ENCODE results near the gene ADGRG4.
"Not testable (repeated sequence)": the region's sequence is repeated elsewhere in the genome, so short reads cannot be mapped to it uniquely, and the experiment has no call there.

Gene ADGRG4, protein sequence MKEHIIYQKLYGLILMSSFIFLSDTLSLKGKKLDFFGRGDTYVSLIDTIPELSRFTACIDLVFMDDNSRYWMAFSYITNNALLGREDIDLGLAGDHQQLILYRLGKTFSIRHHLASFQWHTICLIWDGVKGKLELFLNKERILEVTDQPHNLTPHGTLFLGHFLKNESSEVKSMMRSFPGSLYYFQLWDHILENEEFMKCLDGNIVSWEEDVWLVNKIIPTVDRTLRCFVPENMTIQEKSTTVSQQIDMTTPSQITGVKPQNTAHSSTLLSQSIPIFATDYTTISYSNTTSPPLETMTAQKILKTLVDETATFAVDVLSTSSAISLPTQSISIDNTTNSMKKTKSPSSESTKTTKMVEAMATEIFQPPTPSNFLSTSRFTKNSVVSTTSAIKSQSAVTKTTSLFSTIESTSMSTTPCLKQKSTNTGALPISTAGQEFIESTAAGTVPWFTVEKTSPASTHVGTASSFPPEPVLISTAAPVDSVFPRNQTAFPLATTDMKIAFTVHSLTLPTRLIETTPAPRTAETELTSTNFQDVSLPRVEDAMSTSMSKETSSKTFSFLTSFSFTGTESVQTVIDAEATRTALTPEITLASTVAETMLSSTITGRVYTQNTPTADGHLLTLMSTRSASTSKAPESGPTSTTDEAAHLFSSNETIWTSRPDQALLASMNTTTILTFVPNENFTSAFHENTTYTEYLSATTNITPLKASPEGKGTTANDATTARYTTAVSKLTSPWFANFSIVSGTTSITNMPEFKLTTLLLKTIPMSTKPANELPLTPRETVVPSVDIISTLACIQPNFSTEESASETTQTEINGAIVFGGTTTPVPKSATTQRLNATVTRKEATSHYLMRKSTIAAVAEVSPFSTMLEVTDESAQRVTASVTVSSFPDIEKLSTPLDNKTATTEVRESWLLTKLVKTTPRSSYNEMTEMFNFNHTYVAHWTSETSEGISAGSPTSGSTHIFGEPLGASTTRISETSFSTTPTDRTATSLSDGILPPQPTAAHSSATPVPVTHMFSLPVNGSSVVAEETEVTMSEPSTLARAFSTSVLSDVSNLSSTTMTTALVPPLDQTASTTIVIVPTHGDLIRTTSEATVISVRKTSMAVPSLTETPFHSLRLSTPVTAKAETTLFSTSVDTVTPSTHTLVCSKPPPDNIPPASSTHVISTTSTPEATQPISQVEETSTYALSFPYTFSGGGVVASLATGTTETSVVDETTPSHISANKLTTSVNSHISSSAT (N-terminal part only)

DNA sequence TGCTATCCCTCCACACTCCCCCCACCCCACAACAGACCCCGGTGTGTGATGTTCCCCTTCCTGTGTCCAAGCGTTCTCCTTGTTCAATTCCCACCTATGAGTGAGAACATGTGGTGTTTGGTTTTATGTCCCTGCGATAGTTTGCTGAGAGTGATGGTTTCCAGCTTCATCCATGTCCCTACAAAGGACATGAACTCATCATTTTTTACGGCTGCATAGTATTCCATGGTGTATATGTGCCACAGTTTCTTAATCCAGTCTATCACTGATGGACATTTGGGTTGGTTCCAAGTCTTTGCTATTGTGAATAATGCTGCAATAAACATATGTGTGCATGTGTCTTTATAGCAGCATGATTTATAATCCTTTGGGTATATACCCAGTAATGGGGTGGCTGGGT lies at the start of gene ADGRG4:
Gene ADGRG4, plus strand, starts transcription at position 243 of the 400 bp plus-strand sequence. CDS start 7,815 bp downstream, outside the sequence.
- DNase-seq: not testable (repeated sequence)

DNA sequence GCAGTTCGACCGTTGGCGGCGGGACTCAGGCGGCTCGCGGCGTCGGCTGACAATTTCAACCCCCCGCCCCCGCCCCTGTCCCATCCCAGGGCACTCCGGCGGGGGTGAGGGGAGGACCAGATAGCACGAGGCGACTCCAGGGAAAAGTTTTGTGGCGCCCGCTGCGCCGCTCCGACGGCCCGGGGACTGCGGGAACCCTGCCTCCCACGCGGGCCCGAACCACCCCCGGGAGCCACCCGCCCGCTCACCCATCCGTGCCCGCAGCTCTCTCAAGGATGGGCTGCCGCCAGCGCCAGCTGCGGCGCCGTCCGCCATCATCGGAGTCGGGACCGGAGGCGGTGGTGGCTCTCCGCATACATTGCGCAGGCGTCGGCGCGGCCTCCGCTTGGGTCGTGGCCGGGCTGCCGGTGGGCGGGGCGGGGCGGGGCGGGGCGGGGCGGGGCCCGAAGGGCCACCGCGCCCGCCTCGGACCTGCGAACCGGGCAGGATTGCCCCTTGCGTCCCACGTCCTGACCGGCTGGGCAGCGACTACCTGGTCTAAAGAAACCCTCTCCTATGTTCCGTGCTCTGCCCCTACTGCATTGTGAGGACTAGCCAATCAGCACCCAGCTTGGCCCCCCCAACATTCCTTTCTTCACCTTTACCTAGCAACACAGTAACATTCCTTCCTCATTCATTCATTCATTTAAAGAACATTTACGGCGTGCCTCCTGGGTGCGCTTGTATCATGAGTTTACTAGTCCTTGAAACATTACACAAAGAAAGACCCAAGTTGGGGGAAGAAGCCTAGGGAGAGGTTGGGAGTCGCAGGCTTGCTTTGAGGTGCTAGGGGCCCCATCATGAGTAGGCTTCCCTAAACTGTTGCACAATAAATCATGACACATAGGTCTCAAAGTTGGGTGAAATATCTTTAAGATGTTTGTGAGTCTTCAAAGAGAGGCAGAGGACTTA lies 49.4 kb upstream of the ADGRG4 start, which contains the start of gene MAP7D3:
Gene MAP7D3, minus strand, starts transcription at position 360 of the 951 bp plus-strand sequence. Its CDS starts 42 bp downstream, at position 318.
- DNase-seq: no peak

- DNase-seq: no peak
Observed at GRCh38 chrX:136255541-136255940, 45.2 kb upstream of the ADGRG4 start.

GRCh38 chrX:136256026-136256425 lies 44.7 kb upstream of the ADGRG4 start:
- DNase-seq: no peak

DNA sequence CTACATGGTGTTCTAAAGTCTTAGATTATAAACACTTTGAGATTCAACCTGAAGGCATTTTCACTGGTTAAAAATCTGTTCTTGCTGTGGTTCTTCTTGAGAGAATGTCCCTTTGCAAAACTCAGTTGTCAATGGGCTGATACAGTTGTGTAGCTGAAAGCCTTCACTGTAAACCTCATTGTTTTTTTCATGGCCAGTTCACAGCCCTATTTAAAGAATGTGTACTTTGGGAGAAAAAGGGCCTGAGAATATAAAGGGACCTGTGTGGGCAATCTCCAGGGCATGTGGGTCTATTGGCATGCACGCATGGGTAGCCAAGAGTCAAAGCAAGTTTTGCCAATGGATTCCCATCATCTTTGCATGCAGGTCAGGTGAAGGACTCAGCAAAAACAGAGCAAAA lies 41.8 kb upstream of the ADGRG4 start:
- no peak for DNase-seq

DNA sequence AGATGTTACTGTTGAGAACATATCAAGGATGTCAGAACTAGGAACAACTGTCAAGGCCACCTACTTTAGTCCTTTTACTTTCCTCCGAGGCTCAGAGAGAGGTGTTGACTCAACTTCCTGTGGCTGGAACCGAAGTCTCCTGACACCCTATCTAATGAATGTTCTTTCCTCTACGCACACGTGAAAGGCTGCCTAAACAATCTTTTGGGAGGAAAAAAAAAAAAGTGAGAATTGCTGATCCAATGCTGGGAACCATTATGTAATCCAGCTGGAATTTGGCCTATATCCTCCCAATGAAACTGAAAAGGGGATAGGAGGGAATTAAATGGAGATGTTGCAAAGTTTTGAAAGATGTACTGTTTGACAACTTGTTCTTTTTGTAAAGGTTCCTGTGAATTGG lies 41.2 kb upstream of the ADGRG4 start:
- DNase-seq: no peak

- DNase-seq: no peak
Observed at GRCh38 chrX:136260776-136261175, 40.0 kb upstream of the ADGRG4 start.

DNA sequence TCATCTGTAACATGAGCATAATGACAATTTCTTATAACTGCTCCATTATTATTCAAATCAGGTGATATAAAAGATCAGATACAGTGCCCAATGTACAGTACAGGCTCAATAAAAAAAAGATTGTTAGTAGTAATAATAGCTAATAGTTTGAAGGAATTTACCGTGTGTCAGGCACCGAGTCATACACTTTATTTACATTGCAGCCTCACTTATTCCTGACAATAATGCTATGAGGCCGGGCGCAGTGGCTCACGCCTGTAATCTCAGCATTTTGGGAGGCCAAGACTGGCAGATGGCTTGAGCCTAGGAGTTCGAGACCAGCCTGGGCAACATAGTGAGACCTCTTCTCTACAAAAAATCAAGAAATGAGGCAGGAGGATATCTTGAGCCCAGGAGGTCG lies 39.4 kb upstream of the ADGRG4 start:
- DNase-seq: no peak

DNA sequence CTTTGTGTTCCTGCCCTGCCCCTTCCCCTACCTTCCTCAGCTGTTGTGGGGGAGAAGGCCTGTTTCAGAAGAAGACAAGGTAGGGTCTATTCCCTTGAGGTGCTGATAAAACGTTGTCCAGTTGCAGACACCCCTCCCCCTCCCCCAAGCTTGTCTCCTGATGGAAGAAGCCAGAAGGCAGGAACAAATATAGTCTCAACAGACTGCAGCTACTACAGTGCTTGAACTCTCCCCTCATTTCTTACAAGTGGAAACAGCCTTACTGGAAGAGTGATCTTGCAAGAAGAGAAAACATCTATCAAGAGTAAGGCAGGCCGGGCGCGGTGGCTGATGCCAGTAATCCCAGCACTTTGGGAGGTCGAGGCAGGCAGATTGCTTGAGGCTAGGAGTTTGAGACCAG lies 38.5 kb upstream of the ADGRG4 start:
- DNase-seq: no peak

GRCh38 chrX:136262812-136263315 lies 37.9 kb upstream of the ADGRG4 start:
- no peak for DNase-seq

DNA sequence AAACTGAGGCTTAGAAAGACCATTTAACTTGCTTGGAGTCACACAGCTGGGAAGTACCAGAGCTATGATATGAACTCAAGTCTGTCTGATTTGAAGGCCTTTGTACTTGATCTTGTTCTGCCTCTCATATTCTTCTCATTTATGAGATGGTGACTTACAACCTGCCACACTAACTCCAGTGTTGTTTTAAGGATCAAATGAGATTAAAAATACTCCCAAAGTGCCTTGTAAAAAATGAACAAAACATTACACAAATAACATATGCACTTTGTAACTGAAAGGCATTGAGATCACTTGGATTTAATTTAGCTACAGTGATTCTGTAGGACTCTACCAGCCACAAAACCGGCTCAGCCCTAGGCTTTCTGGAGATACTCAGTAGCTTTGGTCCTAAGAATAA lies 33.9 kb upstream of the ADGRG4 start:
- DNase-seq: no peak

GRCh38 chrX:136268051-136269048 lies 32.4 kb upstream of the ADGRG4 start:
- DNase-seq: no peak

DNA sequence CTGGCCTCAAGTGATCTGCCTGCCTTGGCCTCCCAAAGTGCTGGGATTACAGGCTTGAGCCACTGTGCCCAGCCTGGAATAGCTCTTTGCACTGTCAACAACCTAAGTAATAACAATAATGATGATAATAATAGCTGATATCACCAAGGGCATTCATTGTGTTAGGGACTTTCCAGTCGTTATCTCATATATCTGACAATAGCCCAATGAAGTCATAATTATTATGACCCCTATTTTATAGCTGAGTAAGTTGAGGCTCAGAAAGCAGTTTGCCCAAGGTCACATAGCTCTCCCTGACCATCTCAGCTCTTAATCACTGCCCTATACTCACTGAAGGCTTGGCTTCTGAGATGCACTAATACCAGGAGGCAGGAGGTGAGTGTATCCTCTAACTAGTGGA lies 30.8 kb upstream of the ADGRG4 start:
- no peak for DNase-seq

GRCh38 chrX:136271300-136271699 lies 29.5 kb upstream of the ADGRG4 start:
- DNase-seq: no peak

GRCh38 chrX:136272325-136272724 lies 28.4 kb upstream of the ADGRG4 start:
- no peak for DNase-seq

- peak; percentile 73 for DNase-seq
Observed at GRCh38 chrX:136273986-136274385, 26.8 kb upstream of the ADGRG4 start.

DNA sequence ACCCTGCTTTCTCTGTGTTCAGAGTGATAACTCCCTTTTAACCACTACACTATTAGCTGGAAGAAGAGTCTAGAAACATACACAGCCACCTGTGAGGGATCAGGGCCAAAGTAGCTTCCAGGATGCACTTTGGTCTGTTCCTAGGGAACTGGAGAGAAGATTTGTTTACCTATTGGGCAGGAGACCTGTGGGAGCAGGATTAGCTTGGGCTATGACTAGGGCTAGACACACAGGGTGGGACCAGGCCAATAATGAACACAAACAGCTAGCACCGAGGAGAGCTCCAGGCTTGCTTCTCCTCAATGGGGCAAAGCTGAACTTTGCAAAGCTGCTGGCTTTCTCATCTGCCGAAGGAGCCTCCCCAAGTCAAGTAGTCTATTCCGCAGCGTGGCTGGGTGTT lies 25.2 kb upstream of the ADGRG4 start:
- DNase-seq: no peak

DNA sequence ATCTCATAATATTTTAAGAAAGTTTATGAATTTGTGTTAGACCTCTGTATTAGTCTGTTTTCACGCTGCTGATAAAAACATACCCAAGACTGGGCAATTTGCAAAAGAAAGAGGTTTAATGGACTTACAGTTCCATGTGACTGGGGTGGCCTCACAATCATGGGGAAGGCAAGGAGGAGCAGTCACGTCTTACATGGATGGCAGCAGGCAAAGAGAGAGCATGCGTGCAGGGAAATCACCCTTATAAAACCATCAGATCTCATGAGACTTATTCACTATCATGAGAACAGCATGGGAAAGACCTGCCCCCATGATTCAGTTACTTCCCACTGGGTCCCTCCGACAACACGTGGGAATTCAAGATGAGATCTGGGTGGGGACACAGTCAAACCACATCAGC lies 14.4 kb upstream of the ADGRG4 start:
- not testable (repeated sequence) for DNase-seq

DNA sequence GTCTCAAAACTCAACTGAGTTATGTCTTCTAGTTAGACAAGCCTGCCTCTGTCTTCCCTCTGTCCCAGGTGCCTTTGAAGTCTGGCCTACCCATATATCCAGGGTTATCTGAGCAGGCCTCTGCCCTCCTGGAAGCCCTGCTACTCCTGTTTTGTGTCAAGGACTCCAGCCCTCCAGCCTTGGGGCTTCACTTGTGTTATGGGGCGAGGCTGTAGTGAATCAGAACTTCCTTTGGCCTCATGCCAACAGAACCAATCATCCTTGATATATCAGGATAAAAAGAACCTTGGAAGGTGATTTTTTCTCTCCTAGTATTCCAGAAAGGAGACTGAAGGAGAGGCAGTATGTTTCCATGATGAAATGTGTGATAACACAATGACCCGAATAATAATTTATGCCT lies 8.9 kb upstream of the ADGRG4 start:
- DNase-seq: no peak

GRCh38 chrX:136292656-136293055 lies 8.1 kb upstream of the ADGRG4 start:
- DNase-seq: no peak
